K562 (cell line): ENCODE results near the gene NOSIP. TPM values are rescaled to one million over a fixed set of nuclear protein-coding genes. Genes with fewer than 3 reads are reported as not detected.
A peak's percentile ranks its signal among the peaks of the same experiment; 100 is the strongest.

Source experiments
- ATAC-seq: fragments of 200-7000 bp; cut with Tn5 transposase; 3 replicates; pipeline ENCODE4 v1.9.1; 2020; ENCODE audit warnings: moderate library complexity
- BruUV-seq: library from RNA; stranded (reverse); fragments of 400-500 nt; replicated peaks from 2 replicates; lab custom pipeline; 2021; lab: Mats Ljungman, UMichigan
- CTCF ChIA-PET: fragments of 300-600 bp; formaldehyde crosslinking; extraction: SDS; loops from one replicate; lab custom pipeline; 2021; ENCODE audit warnings: low intra/inter-chr PET ratio; lab: Yijun Ruan, JAX
- POLR2A ChIA-PET: fragments of 300-600, 350-650 bp; sonication (Branson Sonifier 250); formaldehyde crosslinking; extraction: SDS; loops from one replicate; lab custom pipeline; 2021; ENCODE audit warnings: antibody characterized with exemption, inconsistent platforms; lab: Yijun Ruan, JAX
- DNase-seq, 4 experiments: peaks; one replicate each; pipeline versions ENCODE4 v3.0.0 to v3.0.0-alpha.2; 2011 to 2018; ENCODE audit warnings: low spot score in 3 of 4, mixed read lengths in 3 of 4; ENCODE audit errors: extremely low read depth in 1 of 4
- FAIRE-seq: peaks from 2 replicates; lab custom pipeline; 2011; peaks lifted over from hg19 to GRCh38; lab: Jason Lieb, UNC
- H2AFZ ChIP-seq: 2 replicates; pipeline ENCODE4 v1.6.0; 2011; ENCODE audit warnings: low read depth, low read length, control low read depth, inconsistent platforms
- H3K27ac ChIP-seq: fragments of 200-600 bp; 3 replicates; pipeline ENCODE4 v1.8.0; 2011; ENCODE audit warnings: low read depth, mild to moderate bottlenecking, control low read depth, inconsistent platforms, low read length, moderate library complexity, mixed read lengths; ENCODE audit errors: extremely low read depth
- H3K27me3 ChIP-seq, 2 experiments: fragments of 300-600 bp in 1 of 2; 2 replicates in 1 of 2; 3 replicates in 1 of 2; pipeline versions ENCODE4 v1.6.0 to v1.8.0; 2011; ENCODE audit warnings: inconsistent platforms in 2 of 2, low read length in 2 of 2, mild to moderate bottlenecking in 1 of 2, mixed read lengths in 1 of 2, moderate library complexity in 1 of 2; ENCODE audit not compliant: control insufficient read depth in 2 of 2, insufficient read depth in 2 of 2
- H3K36me3 ChIP-seq: fragments of 300-600 bp; 3 replicates; pipeline ENCODE4 v1.8.0; 2011; ENCODE audit warnings: mild to moderate bottlenecking, low read length, inconsistent platforms; ENCODE audit not compliant: control insufficient read depth, insufficient read depth
- H3K4me1 ChIP-seq, 2 experiments: fragments of 200-600 bp in 1 of 2; replicated peaks in 1 of 2; 2 replicates in 1 of 2; 3 replicates in 1 of 2; pipeline versions ENCODE4 v1.5.1 to v1.8.0; 2011; ENCODE audit warnings: inconsistent platforms in 2 of 2, low read length in 2 of 2, mild to moderate bottlenecking in 1 of 2, mixed read lengths in 1 of 2, moderate library complexity in 1 of 2; ENCODE audit not compliant: control insufficient read depth in 2 of 2, insufficient read depth in 2 of 2
- H3K4me2 ChIP-seq: 2 replicates; pipeline ENCODE4 v1.6.1; 2011; ENCODE audit warnings: low read length, control low read depth, inconsistent platforms, mixed read lengths; ENCODE audit not compliant: insufficient read depth
- H3K4me3 ChIP-seq: fragments of 200-600 bp; sonication (generic), shearing (Covaris generic); 2 replicates; pipeline ENCODE4 v1.5.1; 2016; ENCODE audit warnings: control low read depth, inconsistent platforms
- H3K79me2 ChIP-seq: fragments of 200-600 bp; 3 replicates; pipeline ENCODE4 v1.8.0; 2011; ENCODE audit warnings: low read length, inconsistent platforms; ENCODE audit not compliant: control insufficient read depth, insufficient read depth
- H3K9ac ChIP-seq, 2 experiments: 2 replicates each; pipeline versions ENCODE4 v1.6.0 to v1.6.1; 2011; ENCODE audit warnings: low read depth in 2 of 2, low read length in 2 of 2, control low read depth in 1 of 2, inconsistent platforms in 1 of 2, mild to moderate bottlenecking in 1 of 2, mixed read lengths in 1 of 2; ENCODE audit not compliant: insufficient read depth in 1 of 2
- H3K9me1 ChIP-seq: one replicate; pipeline ENCODE4 v1.6.0; 2011; ENCODE audit warnings: inconsistent platforms, mild to moderate bottlenecking, low read length, moderate library complexity; ENCODE audit not compliant: control insufficient read depth, insufficient read depth
- H3K9me3 ChIP-seq: replicated peaks from 2 replicates; pipeline ENCODE4 v1.5.1; 2011; ENCODE audit warnings: low read depth, low read length, inconsistent platforms; ENCODE audit not compliant: control insufficient read depth, insufficient read depth
- H4K20me1 ChIP-seq: replicated peaks from 2 replicates; pipeline ENCODE4 v1.6.1; 2011; ENCODE audit warnings: low read length, inconsistent platforms, mixed read lengths; ENCODE audit not compliant: control insufficient read depth, insufficient read depth
- HBP1 ChIP-seq: fragments of 450-650 bp; formaldehyde crosslinking; IDR thresholded peaks from 2 replicates; pipeline ENCODE4 v1.4.0; 2022; ENCODE audit warnings: missing genetic modification characterization
- NCOA2 ChIP-seq, 2 experiments: fragments of 450-650 bp; IDR thresholded peaks; 2 replicates each; pipeline ENCODE4 v1.6.1; 2018; ENCODE audit warnings: mild to moderate bottlenecking in 2 of 2, moderate library complexity in 1 of 2; ENCODE audit not compliant: partially characterized antibody in 2 of 2
- POLR2G ChIP-seq: fragments of 200-400 bp; formaldehyde crosslinking; IDR thresholded peaks from 2 replicates; pipeline ENCODE4 v1.6.1; 2017; ENCODE audit warnings: low read depth, mild to moderate bottlenecking, antibody characterized with exemption, low read length, moderate library complexity
- ZNF717 ChIP-seq: fragments of 250-450 bp; sonication (Bioruptor Pico); IDR thresholded peaks from 2 replicates; pipeline ENCODE4 v1.5.0; 2021
- WGBS: fragments of 100-300 bp; shearing (Covaris generic); methylation state at CpG from one replicate; pipeline ENCODE4 v1.1.6; 2016; ENCODE audit warnings: low coverage, mixed read lengths; ENCODE audit not compliant: insufficient coverage; ENCODE audit errors: missing lambda C conversion rate; 5-methylcytosine and 5-hydroxymethylcytosine counted together
- in situ Hi-C: fragments of 300-500 bp; cut with MboI; formaldehyde crosslinking; loops from 4 replicates; pipeline ENCODE4 v1.15.0; 2018; ENCODE audit warnings: inconsistent platforms, mixed read lengths
- intact Hi-C: fragments of 100-400 bp; cut with micrococcal nuclease; formaldehyde crosslinking; loops from 2 replicates; pipeline ENCODE4 v1.14.2; 2022
- polyA plus RNA-seq, 8 experiments: library from polyadenylated mRNA; depleted of rRNA in 4 of 8; stranded (reverse) in 5 of 8; unstranded in 3 of 8; fragments of >200 nt; fragmentation: Nextera tagmentation in 2 of 8; fragmentation: Illumina TruSeq in 1 of 8; extraction: Ambion mirVana in 2 of 8; extraction: Trizol in 1 of 8; gene quantifications; 2 replicates each; pipeline versions ENCODE4 v1.2.1 to v1.2.3, GENCODE V29; 2011 to 2014; ENCODE audit warnings: inconsistent platforms in 1 of 8, missing spikeins in 1 of 8
- total RNA-seq, 7 experiments: library from RNA; depleted of rRNA in 6 of 7; stranded (reverse); fragments of >200 nt in 6 of 7; fragmentation: Illumina TruSeq in 2 of 7; extraction: Trizol in 2 of 7; gene quantifications; 2 replicates each; pipeline versions ENCODE4 v1.2.1 to v1.2.3, GENCODE V29; 2011 to 2021; ENCODE audit warnings: low replicate concordance in 1 of 7

NOSIP gene
- total and polyA plus RNA-seq, 9 of the 15 experiments (the other 6 are each of a cell fraction or from before 2014, with no cell fraction given), result 14.4 to 153 (median 79.9) TPM

GRCh38 chr19:49624967-49625910, 44.9 kb upstream of the NOSIP start:
- DNase-seq (no peak), ATAC-seq (peak; percentile 53; the same call in 2 of the 3 replicates), FAIRE-seq (no peak)
- Histone ChIP-seq H3K4me3 (no peak overlapping the region), H3K27ac (no peak overlapping the region), H3K4me2 (no peak overlapping the region), H3K9me1 (no peaks in the 10 kb centered on the region), H3K4me1 (peaks cover 0 to 13% of the 10 kb centered on the region in 2 experiments; a peak in 2 of 5 replicates), H3K27me3 (no peaks in the 10 kb centered on the region), H3K9me3 (no peaks in the 10 kb centered on the region), H4K20me1 (no peaks in the 10 kb centered on the region), H3K36me3 (peaks cover 39% of the 10 kb centered on the region; the same call in 1 of the 3 replicates), H2AFZ (no peak overlapping the region), H3K79me2 (no peaks in the 10 kb centered on the region)
- POLR2A ChIA-PET, result interaction anchor here (0.7 kb wide), 1 partner anchor 156 kb away, joined by 4 read pairs; no protein-coding TSS in a partner anchor
- BruUV-seq, result no TSS peak
- intact Hi-C loops (no loop called here), in situ Hi-C loops (no loop called here)
- CTCF ChIA-PET, result no interaction called here
- TF ChIP-seq HBP1, result no peak
- TF ChIP-seq ZNF717 (CRISPR knock-in tag), result no peak
- TF ChIP-seq POLR2G, result 0 out of 2 replicates have a peak, but pooled peaks have one; percentile 16
- TF ChIP-seq NCOA2 (IDR thresholded peaks at IDR 0.05; ENCODE audit: partially characterized antibody in 2 of 2), result no peak
- TF ChIP-seq, all 486 proteins: peak for 1
- peak overlapping the region in 1 of 2 experiments; percentile 64; a peak in 2 of 4 replicates for H3K9ac ChIP-seq
- WGBS, result 86% methylated on average over 10 of the region's 27 CpGs
